ENCODE results near the gene LSM11.

The LSM11 gene

DNA sequence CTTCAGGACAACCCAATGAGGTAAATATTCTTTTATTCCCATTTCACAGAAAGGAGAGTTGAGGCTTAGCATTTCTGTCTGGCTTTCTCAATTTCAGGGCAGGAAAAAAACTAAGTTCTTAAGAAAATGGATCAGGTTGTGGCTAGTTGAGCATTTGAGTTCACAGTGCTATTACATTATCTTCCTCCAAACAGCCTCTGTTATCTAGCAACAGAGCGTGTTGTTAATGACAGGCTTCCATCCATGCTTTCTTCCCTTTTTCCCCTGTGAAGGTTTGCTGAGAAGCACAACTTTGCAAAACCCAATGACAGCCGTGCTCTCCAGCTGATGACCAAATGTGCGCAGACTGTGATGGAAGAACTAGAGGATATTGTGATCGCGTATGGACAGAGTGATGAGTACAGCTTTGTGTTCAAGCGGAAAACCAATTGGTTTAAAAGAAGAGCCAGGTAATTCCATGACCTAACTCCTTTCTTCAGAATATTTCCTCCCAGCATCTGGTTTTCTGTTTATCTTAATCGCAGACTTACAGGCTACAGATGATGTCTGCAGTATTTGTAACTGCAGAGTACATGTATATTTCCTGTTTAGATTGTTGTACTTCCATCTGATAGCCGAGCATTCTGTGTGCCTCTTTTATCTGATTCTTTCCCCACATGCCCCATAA is 10.8 kb upstream of the LSM11 start:
- no peak for DNase-seq (ENCODE audit: low read depth in 3 of 3)

DNA sequence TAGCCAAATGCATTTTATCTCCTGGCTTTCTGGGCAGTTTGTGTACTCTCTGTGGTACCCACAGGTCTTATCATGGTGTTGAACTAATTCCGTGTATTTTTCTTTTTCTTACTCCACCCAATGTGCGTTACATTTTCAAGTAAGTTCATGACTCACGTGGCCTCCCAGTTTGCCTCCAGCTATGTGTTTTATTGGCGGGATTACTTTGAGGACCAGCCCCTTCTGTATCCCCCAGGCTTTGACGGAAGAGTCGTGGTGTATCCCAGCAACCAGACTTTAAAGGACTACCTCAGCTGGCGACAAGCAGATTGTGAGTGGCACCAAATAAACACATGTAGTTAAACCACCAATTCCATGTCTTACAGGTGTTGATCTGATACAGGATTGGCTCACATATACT is 9.1 kb upstream of the LSM11 start:
- DNase-seq (ENCODE audit: low read depth in 3 of 3): no peak

DNA sequence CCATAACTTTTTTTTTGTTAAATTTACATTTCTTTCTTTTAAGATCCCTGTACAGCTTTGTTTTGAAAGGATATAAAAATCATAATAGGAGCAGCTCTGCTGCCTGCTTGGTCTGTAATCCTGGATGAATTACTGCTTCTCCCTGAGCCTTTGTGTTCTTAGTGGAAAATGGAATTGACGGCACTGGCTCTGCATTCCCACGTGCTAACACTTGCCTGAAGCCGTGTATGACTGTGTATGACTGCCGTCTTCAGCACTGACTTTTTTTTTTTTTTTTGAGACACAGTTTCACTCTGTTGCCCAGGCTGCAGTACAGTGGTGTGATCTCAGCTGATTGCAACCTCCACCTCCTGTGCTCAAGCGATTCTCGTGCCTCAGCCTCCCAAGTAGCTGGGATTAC is 7.5 kb upstream of the LSM11 start:
- no peak for DNase-seq (ENCODE audit: low read depth in 3 of 3)

DNA sequence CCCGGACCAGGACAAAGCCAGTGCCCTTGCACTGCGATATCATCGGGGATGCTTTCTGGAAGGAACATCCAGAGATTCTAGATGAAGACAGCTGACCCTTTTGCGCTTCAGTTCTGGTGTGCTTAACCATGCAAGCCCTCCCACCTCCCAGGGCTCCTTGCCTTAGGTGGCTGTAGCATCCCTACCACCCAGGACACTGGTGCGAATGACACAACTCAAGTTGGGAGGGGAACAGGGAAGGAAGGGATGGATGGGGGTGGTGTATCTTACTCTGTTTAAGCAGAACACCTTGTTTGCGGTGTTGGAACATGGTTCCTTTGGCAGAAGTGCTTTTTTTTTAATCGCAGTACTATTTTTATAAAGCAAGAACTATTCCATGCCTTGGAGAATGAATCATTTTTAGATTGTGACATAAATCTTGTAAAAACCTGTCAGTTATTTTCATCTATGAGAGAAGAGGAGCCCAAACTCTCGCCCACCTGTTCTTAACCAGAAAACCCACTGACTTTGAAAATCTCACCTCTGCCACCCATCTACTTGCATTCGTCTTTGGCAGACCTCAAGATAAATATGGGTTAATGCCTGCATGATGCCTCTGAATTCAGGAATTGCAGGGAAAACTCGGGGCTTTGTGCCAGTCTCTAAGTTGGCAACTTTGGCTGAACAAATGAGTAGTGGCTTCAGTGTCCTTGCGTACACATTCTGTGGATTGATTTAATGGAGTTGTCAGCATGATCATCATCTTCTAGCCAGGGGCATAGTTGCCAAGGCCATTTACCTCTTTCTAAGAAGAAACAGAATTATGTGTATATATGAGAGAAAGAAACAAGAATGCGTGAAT is 3.9 kb upstream of the LSM11 start:
- no peak for DNase-seq (ENCODE audit: low read depth in 3 of 3)

DNA sequence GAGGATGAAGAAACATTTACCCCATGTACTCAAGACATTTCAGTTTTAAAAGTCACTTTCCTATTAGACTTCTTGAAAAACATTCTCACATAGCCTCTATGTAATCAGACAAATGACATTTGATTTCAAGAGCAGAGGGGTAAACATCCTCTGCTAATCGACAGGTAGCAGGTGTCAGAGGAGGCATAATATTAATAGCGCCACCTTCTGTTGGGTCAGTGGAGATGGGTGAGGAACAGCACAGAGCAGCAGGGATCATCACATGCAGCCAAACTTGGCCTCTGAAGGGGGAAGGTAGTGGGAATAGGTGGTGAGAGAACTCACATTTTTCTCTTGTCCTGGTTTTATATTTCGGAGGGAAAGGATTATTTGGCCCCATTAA is 3.3 kb upstream of the LSM11 start:
- DNase-seq (ENCODE audit: low read depth in 3 of 3): no peak

DNA sequence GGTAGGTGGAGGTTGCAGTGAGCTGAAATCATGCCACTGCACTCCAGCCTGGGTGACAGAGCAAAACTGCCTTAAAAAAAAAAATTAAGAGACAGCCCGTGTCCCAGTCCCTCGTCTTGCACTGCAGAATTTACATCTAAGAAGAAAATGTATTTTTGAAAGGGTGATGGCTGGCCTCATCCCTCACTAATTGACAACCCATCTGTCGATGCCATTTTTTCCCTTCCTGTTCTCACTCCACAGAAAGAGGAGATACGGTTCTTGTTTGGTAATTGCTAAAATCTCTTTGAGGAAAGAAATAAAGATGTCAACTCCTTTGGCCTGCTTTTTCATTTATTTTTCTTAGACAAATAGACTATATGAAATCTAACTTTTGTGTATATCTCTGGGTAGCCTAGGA is 2.4 kb upstream of the LSM11 start:
- no peak for DNase-seq (ENCODE audit: low read depth in 3 of 3)

DNA sequence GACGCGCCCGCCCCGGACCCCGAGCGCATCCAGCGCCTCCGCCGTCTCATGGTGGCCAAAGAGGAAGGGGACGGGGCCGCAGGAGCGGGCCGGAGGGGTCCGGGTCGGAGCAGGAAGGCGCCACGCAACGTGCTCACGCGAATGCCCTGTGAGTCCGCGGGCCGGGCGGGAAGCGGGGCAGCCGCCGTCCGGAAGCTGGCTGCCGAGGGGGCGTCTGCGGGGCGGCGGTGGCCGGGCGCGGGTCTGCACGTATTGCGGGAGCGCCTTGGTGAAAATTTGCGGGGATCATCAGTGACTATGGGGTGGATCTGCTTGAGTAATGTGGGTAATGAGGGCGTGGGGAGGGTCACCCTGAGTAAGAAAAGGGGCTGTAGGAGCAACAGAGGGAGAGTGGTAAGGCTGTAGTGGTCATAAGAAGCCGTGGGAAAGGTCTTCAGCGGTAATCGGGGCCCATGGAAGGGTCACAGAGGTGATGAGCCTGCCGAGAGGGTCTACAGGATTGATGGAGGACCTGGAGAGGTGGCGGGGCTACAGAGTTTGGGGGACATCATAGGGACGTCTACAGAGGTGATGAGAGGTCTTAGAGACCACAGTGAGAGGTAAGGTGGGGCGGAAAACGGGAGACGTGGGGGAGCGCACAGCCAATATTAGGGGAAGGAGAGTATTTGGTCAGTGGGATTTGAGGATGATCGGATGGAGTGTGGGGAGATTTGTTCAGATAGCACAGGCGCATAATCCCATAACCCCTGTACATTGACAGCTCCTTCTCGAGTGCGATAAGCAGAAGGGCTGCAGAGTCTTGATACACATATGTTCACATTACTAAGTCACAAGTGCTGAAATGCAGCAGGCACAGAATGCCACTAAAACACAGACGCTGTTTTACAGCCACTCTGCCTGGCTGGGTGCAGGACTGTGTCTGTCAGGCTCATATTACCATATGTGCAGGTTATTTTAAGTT is 819 bp downstream of the LSM11 start:
- no peak for DNase-seq (ENCODE audit: low read depth in 3 of 3)

DNA sequence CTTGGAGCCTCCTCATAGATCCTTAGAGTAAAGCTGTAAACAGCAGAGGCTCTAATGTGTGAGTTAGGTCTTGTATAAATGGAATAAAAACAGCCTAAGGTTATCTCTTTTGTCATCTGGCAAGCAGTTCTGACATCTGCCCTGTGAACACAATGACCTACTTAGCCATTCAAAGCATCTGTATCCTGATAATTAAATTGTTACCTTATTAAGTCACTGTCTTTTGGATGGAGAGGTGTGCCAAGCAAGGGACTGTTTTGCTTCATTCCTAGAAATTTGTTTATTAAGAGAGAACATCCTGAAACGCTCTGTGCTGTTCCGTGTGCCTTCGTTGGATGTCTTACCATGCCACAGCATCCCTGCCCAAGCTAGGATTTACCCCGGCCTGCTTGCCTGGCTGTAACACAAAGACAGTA is 1.5 kb downstream of the LSM11 start:
- DNase-seq (ENCODE audit: low read depth in 3 of 3): no peak

DNA sequence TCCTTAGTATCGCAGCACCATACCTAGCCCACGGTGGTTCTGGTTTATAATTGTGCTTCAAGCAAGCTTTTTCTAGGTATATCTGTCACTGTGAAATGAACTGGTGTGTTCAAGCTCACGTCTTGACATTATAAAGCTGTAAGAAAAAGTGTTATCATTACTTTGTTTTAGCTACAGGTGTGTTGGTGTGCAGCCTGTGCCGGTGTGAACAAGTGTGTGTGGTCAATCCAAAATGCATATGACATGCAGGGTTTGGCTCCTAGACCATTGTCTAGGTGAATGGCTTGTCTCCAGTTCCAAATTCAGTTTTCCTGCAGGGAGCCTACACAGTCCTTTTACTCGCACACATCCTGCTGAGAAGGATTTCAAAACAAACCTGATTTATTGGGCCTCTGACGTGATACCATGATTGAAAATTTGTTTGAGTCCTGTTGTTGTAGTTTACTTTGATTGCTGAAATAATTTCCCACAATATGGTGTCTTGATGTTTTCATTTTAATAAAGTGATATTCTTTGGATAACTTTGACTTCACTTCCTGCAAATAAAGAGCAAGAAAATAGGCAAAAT is 3.7 kb downstream of the LSM11 start:
- DNase-seq (ENCODE audit: low read depth in 3 of 3): no peak

DNA sequence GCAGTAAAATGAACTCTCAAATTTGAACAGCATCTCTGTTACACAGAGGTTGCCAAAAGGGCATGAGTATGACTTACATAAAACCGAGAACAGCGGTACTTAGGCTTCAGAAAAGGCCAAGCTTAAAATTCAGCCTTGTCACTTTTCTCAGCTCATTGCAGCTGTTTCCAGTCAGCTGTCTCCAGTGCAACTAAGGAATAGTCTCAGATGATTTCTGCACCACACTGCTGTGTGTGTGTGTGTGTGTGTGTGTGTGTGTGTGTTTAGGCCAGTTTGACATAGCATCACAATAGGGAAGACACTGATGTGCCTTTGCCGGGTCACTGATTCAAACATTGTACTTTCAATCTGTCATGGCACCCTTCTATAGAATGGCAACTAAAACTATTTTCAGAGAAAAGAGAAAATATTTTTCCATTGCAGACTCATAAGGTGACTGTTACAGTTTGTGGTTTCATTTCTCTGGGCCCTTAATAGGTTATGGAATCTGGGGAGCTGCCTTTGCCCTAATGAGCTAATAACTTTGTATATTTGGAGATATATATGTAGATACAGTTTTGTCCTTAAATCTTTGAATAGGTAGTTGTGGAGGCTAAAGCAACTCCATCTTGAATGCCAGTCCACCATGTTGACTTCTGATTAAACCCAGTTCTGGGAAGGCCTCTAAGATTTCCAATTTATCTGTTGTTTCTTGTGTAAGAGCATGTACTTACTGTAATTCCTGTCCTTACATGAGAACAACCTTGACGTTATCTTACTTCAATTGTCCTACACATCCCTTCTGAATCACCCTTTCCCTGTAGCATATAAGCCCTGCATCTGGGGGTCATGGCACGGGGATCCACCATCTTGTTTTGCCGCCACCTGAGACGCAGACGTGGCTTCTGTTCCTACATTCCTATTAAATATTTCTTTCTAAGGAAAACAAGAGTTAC is 4.5 kb downstream of the LSM11 start:
- DNase-seq (ENCODE audit: low read depth in 3 of 3): no peak

DNA sequence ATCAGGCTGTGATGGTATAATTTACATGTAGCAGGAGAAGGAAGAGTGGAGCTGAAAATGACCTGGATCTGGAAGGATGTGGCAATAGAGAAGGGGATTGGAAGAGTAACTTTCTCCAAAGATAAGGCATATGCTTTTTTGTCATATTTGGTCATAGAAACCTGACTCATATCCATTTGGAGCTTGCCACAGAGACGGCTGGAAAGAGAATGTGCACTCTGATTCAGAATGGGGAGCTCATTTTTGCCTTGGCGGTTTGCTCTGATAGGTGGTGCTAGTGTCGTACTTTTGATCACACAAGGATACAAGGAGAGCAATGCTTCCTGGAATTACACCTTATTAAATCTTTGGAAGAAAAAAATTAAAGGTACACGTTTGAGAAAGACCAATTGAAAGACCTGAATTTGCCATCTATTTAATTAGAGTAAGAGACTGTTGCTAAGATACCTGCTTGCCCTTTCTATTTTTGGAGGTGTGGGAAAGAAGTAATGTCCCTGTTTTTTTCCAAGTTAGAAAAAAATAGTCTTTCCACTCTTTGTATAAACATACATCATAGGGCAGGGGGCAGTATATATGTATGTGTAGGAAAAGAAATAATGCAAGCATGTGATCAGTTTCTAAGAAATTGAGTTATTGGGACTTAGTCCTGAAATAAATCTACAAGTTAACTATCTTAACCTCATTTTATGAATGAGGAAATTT is 5.4 kb downstream of the LSM11 start:
- no peak for DNase-seq (ENCODE audit: low read depth in 3 of 3)

DNA sequence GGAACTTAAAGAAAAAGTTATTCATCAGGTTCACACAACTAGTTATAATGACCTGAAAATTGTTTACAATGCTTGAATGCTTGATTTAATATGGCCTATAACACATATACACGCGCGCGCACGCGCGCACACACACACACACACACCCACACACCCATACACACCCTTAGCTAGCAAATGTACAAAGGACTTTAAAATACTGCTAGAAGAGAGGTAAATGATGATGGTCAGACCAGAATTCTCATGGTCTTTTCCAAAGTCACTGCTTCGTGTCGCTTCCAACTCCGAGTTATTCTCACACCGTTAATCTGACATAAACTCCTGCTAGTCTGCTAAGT is 5.9 kb downstream of the LSM11 start:
- no peak for DNase-seq (ENCODE audit: low read depth in 3 of 3)

DNA sequence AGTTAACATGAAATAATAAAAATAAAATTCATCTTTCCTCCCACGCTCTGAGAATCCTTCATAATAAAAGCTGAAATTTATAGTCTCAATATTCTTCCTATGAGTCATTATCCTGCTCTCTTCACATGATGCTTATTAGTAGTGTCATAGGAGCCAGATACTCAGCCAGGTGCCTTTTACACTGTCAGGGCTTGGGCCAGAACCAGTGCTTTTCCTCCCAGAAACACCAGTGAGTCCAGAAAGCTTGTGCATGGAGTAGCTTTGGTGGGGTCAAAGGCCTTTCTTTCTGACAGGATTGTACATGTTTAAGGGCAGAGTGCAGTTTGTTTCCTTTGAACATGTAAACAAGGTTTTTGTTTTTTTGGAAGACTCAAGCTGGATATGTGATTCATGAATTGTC is 6.8 kb downstream of the LSM11 start:
- DNase-seq (ENCODE audit: low read depth in 3 of 3): no peak

DNA sequence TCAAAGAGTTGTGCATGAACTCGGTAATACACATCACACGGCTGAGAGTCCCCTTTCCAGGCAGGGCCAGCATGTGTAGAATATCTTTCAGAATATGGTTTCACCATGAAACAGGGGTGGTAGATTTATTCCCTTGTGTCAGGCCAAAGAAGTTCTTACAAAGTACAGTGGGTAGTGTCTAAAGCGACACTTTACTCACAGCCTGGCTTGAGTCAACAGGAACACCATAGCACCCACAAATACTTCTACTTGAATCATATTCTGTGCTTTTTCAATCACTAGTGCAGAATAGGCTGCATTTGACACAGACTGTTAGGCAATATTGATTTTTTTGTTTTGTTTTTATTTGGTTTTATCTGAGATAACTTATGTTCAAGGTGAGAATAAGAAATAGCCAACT is 12.6 kb downstream of the LSM11 start:
- no peak for DNase-seq (ENCODE audit: low read depth in 3 of 3)

DNA sequence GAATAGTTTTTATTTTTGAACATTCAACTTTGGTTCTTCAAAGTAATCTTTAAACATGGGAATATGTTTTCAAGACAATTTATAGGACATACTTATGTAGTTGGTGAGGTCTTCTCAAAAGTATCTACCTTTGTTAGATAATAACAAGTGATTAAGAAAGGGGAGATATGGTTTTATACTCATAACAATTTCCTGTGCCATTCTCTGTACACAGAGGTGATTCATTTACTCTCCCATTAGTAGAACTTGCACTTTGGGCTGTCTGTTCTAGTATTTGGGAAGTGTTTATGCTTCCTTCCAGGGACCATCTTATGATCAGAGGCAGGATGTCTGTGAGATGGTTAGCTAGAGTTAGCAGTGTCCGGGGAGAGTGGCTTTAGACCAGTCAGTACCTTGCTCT is 15.2 kb downstream of the LSM11 start:
- no peak for DNase-seq (ENCODE audit: low read depth in 3 of 3)

DNA sequence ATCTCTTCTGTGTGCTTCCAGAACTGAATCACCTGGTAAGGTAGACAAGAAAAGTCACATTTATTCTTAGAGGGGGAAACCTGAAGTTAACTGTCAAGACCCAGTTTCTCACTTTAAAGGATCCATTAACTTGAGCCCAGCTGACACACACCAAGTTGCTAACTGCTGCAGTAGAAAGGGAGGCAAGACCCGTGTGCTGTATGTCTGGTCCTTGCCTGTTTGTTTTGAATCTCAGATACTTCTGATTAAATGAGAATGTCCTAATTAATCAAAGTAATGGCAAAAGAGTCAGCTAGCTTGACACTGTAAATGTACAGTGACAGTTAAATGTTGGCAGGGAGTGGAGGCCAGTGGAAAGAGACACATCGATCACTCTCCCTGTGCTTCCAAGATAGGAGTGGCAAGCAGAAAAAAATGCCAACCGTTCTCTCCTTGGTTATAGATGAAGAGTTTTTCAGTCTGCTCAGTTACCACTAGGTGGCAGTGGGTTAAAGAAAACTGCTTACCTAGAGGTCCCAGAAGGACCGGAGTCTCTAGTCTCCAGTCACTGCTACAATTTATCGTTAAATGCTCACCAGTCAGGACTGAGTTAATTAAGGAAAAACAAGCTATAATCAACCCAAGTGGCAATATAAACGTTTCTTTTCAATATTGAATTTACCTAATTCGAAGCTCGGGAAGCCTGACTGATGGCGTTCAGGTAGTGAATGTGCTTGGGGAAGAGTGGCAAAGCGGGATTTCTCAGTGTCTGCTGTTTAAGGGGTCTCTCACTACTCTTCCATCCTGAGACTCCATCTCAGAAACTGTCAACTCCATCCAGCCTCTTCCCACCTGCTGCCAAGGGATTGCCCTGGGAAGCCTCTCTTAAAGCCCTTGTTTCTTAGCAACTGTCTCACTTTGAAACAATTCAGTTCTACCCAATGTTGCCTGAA is 18.4 kb downstream of the LSM11 start:
- DNase-seq (ENCODE audit: low read depth in 3 of 3): no peak

DNA sequence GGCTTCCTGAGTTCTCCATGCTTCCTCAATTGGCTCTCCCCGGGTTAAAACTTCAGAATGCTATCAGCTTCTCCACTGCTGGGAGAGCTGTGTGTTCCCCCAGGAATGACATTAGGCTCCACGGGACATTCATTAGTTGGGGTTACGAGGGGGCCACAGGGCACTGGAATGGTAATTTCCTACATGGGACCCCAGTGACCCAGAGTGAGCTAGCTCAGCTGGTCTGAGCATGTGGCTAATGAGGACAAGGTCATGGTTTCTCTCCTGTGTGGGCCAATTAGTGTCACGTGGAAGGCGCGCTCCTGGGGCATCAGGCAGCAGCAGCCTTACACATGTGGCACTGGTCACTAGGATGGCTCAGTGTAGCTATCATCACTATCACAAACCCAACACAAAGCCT is 21.0 kb downstream of the LSM11 start:
- DNase-seq (ENCODE audit: low read depth in 3 of 3): no peak

DNA sequence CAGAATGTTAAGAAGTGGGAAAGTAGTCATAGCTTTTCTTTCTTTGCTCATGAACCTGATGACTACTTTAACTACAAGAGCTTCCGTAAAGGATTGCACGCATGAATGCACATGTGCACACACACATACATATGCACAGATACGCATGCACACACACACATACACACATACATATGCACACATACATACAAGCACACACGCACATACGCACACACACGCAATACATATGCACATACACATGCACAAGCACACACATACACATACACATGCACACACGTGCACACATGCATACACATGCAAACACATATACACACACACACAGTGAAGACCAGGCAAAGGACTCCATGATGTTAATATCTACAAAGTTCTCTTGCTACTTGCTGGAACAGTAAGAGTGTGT is 22.9 kb downstream of the LSM11 start:
- no peak for DNase-seq (ENCODE audit: low read depth in 3 of 3)

DNA sequence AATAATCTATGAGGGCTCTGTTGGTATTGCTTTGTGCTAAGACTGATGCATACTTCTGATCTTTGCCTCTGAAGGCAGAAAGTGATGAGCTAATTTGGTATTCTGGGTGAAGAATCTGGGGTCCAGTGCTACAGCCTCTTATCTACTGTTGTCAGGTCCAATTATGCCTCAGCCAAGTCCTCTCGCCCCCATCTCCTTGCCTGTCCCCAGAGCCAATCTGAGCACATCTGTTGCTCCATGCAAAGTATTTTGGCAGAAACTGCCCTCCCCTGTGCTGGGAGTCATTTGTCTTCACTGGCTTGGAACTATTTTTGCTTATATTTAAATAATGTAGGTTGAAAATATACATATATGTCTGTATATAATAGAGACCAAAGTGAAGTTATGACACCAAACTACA is 23.4 kb downstream of the LSM11 start:
- no peak for DNase-seq (ENCODE audit: low read depth in 3 of 3)
